K562 (cell line): Measurements from ENCODE around the gene NAA80.

Experiments used
- ARID3A ChIP-seq: IDR thresholded peaks from 2 replicates; pipeline ENCODE4 v1.6.1; 2012; ENCODE audit warnings: low read depth, low read length, improper control_type of control experiment, borderline replicate concordance
- BDP1 ChIP-seq: IDR thresholded peaks from 3 replicates; pipeline ENCODE4 v1.6.1; 2011; ENCODE audit not compliant: insufficient read length, insufficient read depth
- KDM1A ChIP-seq, 2 experiments: fragments of 450-650 bp; IDR thresholded peaks; 2 replicates each; pipeline ENCODE4 v1.6.1; 2016; ENCODE audit warnings: mild to moderate bottlenecking in 2 of 2
- MEF2D ChIP-seq: conservative IDR thresholded peaks from 2 replicates; pipeline ENCODE4 v1.6.1; 2016; ENCODE audit warnings: low read depth, missing genetic modification characterization, missing compliant biosample characterization
- NR2F6 ChIP-seq: fragments of 450-650 bp; formaldehyde crosslinking; IDR thresholded peaks from 2 replicates; pipeline ENCODE4 v1.4.0; 2020; ENCODE audit warnings: mild to moderate bottlenecking
- REST ChIP-seq, 2 experiments: fragments of 450-650 bp; formaldehyde crosslinking in 1 of 2; IDR thresholded peaks; 2 replicates each; pipeline versions ENCODE4 v1.4.0 to v1.6.1; 2014 to 2020; ENCODE audit warnings: mild to moderate bottlenecking in 2 of 2, borderline replicate concordance in 1 of 2, low read depth in 1 of 2
- SMAD2 ChIP-seq: fragments of 150-350 bp; IDR thresholded peaks from 2 replicates; pipeline ENCODE4 v1.6.1; 2014; ENCODE audit warnings: low read depth, mild to moderate bottlenecking, low read length
- TOE1 ChIP-seq, 2 experiments: fragments of 450-650 bp in 1 of 2; sonication (generic) in 1 of 2; formaldehyde crosslinking in 1 of 2; IDR thresholded peaks; 2 replicates each; pipeline versions ENCODE4 v1.7.1 to v1.8.0; 2016 to 2022; ENCODE audit warnings: borderline replicate concordance in 2 of 2, mild to moderate bottlenecking in 2 of 2, antibody characterized with exemption in 1 of 2, inconsistent platforms in 1 of 2, low read depth in 1 of 2, missing genetic modification reagents in 1 of 2, moderate library complexity in 1 of 2
- ZNF263 ChIP-seq: sonication (generic); formaldehyde crosslinking; IDR thresholded peaks from 2 replicates; pipeline ENCODE4 v1.8.0; 2022; ENCODE audit warnings: mild to moderate bottlenecking, missing genetic modification reagents, borderline replicate concordance
- ZNF282 ChIP-seq: sonication (generic); formaldehyde crosslinking; IDR thresholded peaks from 2 replicates; pipeline ENCODE4 v1.8.1; 2023; ENCODE audit warnings: missing genetic modification reagents
- TF ChIP-seq, protein P1 (sequence below), 3 experiments: IDR thresholded peaks in 2 of 3; conservative IDR thresholded peaks in 1 of 3; 2 replicates each; pipeline ENCODE4 v1.5.1; 2011 to 2012; ENCODE audit warnings: low read length in 3 of 3, mild to moderate bottlenecking in 3 of 3, control low read depth in 2 of 3, improper control_type of control experiment in 1 of 3, inconsistent platforms in 1 of 3, low read depth in 1 of 3, mixed read lengths in 1 of 3, moderate library complexity in 1 of 3; ENCODE audit not compliant: insufficient read depth in 2 of 3
- TF ChIP-seq, protein P2 (sequence below): fragments of 250-450 bp; sonication (Bioruptor Pico); IDR thresholded peaks from 2 replicates; pipeline ENCODE4 v1.5.0; 2022; ENCODE audit warnings: mild to moderate bottlenecking
- TF ChIP-seq, protein P3 (sequence below): fragments of 450-650 bp; conservative IDR thresholded peaks from 2 replicates; pipeline ENCODE4 v1.6.1; 2016; ENCODE audit warnings: missing genetic modification characterization, low read depth, mild to moderate bottlenecking, control low read depth, missing compliant biosample characterization

DNA sequence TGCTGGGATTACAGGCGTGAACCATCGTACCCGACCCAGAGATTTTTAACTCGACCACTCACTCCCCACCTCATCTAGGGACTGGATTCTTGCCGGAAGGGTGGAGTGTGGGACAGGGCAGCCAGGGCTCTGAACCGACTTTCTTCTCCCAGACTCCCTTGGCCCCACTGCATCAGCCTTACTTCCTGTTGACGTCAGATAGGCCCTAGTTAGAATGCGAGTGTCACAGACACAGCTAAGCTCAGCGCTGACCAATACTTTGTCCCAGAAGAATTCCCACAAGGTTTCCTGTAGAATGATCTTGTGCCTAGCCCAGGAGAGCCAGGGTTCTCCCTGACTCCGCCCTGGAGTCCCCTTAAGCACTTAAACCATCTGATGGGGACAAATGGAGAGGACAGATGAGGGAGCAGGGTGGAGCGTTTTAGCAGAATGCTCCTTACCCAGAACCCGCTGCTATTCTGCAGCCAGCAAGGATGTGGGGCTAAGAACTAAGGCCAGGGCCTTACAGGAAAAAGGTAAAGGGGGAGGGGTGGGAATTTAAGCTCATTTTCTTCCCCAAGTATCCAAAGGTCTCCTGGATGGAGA is 34.6 kb upstream of the NAA80 start:
- no peak for TF ChIP-seq ARID3A
- TF ChIP-seq, protein P1, sequence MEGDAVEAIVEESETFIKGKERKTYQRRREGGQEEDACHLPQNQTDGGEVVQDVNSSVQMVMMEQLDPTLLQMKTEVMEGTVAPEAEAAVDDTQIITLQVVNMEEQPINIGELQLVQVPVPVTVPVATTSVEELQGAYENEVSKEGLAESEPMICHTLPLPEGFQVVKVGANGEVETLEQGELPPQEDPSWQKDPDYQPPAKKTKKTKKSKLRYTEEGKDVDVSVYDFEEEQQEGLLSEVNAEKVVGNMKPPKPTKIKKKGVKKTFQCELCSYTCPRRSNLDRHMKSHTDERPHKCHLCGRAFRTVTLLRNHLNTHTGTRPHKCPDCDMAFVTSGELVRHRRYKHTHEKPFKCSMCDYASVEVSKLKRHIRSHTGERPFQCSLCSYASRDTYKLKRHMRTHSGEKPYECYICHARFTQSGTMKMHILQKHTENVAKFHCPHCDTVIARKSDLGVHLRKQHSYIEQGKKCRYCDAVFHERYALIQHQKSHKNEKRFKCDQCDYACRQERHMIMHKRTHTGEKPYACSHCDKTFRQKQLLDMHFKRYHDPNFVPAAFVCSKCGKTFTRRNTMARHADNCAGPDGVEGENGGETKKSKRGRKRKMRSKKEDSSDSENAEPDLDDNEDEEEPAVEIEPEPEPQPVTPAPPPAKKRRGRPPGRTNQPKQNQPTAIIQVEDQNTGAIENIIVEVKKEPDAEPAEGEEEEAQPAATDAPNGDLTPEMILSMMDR (IDR thresholded peaks at IDR 0.05 in 2 of 3, conservative IDR thresholded peaks at IDR 0.05 in 1 of 3; ENCODE audit: insufficient read depth in 2 of 3, low read depth in 1 of 3, low read length in 3 of 3): no peak
- TF ChIP-seq REST (IDR thresholded peaks at IDR 0.05; ENCODE audit: borderline replicate concordance): no peak
- TF ChIP-seq REST (CRISPR knock-in tag; IDR thresholded peaks at IDR 0.05; ENCODE audit: low read depth): no peak
- TF ChIP-seq KDM1A (IDR thresholded peaks at IDR 0.05): no peak
- TF ChIP-seq TOE1 (IDR thresholded peaks at IDR 0.05; ENCODE audit: borderline replicate concordance): no peak
- no peak for TF ChIP-seq TOE1 (CRISPR knock-in tag; IDR thresholded peaks at IDR 0.05; ENCODE audit: borderline replicate concordance, low read depth)
- TF ChIP-seq, protein P2, sequence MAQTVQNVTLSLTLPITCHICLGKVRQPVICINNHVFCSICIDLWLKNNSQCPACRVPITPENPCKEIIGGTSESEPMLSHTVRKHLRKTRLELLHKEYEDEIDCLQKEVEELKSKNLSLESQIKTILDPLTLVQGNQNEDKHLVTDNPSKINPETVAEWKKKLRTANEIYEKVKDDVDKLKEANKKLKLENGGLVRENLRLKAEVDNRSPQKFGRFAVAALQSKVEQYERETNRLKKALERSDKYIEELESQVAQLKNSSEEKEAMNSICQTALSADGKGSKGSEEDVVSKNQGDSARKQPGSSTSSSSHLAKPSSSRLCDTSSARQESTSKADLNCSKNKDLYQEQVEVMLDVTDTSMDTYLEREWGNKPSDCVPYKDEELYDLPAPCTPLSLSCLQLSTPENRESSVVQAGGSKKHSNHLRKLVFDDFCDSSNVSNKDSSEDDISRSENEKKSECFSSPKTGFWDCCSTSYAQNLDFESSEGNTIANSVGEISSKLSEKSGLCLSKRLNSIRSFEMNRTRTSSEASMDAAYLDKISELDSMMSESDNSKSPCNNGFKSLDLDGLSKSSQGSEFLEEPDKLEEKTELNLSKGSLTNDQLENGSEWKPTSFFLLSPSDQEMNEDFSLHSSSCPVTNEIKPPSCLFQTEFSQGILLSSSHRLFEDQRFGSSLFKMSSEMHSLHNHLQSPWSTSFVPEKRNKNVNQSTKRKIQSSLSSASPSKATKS (CRISPR knock-in tag): no peak
- TF ChIP-seq SMAD2: no peak
- no peak for TF ChIP-seq MEF2D (tag)
- TF ChIP-seq BDP1: no peak
- TF ChIP-seq, protein P3, sequence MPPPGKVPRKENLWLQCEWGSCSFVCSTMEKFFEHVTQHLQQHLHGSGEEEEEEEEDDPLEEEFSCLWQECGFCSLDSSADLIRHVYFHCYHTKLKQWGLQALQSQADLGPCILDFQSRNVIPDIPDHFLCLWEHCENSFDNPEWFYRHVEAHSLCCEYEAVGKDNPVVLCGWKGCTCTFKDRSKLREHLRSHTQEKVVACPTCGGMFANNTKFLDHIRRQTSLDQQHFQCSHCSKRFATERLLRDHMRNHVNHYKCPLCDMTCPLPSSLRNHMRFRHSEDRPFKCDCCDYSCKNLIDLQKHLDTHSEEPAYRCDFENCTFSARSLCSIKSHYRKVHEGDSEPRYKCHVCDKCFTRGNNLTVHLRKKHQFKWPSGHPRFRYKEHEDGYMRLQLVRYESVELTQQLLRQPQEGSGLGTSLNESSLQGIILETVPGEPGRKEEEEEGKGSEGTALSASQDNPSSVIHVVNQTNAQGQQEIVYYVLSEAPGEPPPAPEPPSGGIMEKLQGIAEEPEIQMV (tag): no peak
- no peak for TF ChIP-seq ZNF263 (CRISPR knock-in tag)
- no peak for TF ChIP-seq ZNF282 (CRISPR knock-in tag)
- no peak for TF ChIP-seq NR2F6 (CRISPR knock-in tag)
